Neural progenitor cell (in vitro differentiated cells): ENCODE data around the gene ZNF518A.

Source experiments
- CTCF ChIP-seq: fragments of 200-600 bp; sonication (generic); IDR thresholded peaks from 2 replicates; pipeline ENCODE4 v1.5.1; 2017; ENCODE audit warnings: antibody characterized with exemption, mild to moderate bottlenecking
- EZH2 ChIP-seq: fragments of 200-600 bp; sonication (generic); IDR thresholded peaks from 2 replicates; pipeline ENCODE4 v1.6.1; 2017; ENCODE audit warnings: antibody characterized with exemption, mild to moderate bottlenecking, moderate library complexity
- EZH2phosphoT487 ChIP-seq: fragments of 200-600 bp; sonication (generic); IDR thresholded peaks from 2 replicates; pipeline ENCODE4 v1.6.1; 2017; ENCODE audit warnings: antibody characterized with exemption

- TF ChIP-seq CTCF = no peak
- TF ChIP-seq EZH2phosphoT487 = no peak
- no peak for TF ChIP-seq EZH2
Observed at GRCh38 chr10:96172666-96173065, 42.6 kb downstream of the ZNF518A start.
